ENCODE measurements around the gene HIBADH.

DNA sequence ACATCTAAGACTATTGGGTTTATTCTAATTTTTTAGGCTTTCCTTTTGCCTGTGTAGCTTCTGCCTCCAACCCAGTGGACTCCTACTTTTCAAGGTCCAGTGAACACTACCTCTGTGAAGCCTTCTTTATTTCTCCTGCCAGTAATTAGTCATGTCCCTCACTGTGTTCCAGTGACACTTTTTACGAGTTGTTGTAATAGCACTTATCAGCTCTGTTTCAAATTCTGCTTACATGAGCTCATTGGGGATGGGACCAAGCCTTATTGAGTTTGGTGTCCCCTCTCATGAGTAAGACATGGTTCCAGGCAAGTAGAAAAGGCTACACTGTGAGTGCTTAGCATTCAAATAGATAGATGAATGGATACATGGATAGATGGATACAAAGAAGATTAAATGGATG lies 184.6 kb downstream of the HIBADH start:
- no peak for TF ChIP-seq GATA2 (IDR thresholded peaks at IDR 0.05; ENCODE audit: low read depth, low read length)
- no peak for TF ChIP-seq GATA3 (IDR thresholded peaks at IDR 0.05; ENCODE audit: low read depth, low read length)
